HEK293T (cell line): ENCODE data around the gene CCDC175.

Experiments
- CTBP1 ChIP-seq: fragments of 450-650 bp; IDR thresholded peaks from 2 replicates; pipeline ENCODE4 v1.6.1; 2016; ENCODE audit warnings: borderline replicate concordance
- SP1 ChIP-seq: fragments of 450-650 bp; IDR thresholded peaks from 2 replicates; pipeline ENCODE4 v1.6.1; 2017

DNA sequence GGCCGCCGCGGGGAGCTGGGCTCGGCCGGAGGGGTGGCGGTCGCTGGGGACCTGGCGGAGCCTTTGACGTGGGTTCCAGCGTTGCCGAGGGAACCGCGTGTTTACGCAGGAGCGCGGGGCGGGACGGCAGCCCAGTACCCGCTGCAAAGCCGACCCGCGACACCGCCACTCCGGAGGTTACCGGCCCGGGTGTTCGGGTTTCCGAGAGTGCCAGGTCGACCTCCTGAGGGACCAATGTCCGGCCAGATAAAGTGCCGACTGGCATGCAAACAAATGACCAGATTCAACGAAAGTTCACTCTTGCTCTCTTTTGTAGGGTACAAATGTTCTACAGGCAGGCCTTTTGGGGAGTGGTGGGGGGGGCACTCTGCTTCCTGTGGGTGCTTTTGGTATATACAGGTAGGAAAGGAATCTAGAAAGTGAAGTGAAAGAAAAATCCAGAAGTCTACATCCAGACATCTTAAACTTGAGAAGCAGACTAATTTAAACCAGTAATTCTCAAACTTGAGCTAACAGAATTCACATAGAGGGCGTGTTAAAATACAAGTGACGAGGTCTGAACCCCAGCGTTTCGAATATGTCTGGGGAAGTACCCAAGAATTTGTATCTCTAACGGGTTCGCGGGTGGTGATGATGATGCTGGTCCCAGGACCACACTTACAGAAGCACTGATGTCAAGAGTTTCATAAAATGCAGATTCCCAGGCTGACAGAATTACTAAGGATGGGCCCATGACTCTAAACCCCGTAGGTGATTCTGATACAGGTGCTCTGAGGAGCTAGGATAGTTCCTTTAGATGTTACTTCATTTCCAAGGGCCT is 111.1 kb downstream of the CCDC175 start, which contains the start of gene GPR135:
- TF ChIP-seq SP1 (no peak), CTBP1 (no peak)
